ENCODE measurements around the gene P2RX6.

Gene P2RX6

GRCh38 chr22:21015466-21016006 is 571 bp downstream of the P2RX6 start:
- no peak for DNase-seq

- no peak for DNase-seq
Observed at GRCh38 chr22:21016644-21017420, 1.9 kb downstream of the P2RX6 start.

- DNase-seq, result no peak
Observed at GRCh38 chr22:21018314-21018713, 3.3 kb downstream of the P2RX6 start.

GRCh38 chr22:21020802-21021429 is 6.0 kb downstream of the P2RX6 start:
- DNase-seq, result no peak

- DNase-seq, result no peak
Observed at GRCh38 chr22:21022507-21022906, 7.5 kb downstream of the P2RX6 start.

GRCh38 chr22:21022955-21023614 is 8.1 kb downstream of the P2RX6 start:
- no peak for DNase-seq

GRCh38 chr22:21025266-21025665 is 10.3 kb downstream of the P2RX6 start:
- no peak for DNase-seq

GRCh38 chr22:21025763-21026755 is 11.1 kb downstream of the P2RX6 start:
- no peak for DNase-seq

GRCh38 chr22:21026783-21027692 is 12.1 kb downstream of the P2RX6 start:
- DNase-seq, result peak; percentile 31

- no peak for DNase-seq
Observed at GRCh38 chr22:21028277-21029251, 13.6 kb downstream of the P2RX6 start.

- DNase-seq, result no peak
Observed at GRCh38 chr22:21029486-21030025, 14.6 kb downstream of the P2RX6 start.

- no peak for DNase-seq
Observed at GRCh38 chr22:21030032-21030431, 15.1 kb downstream of the P2RX6 start.

- no peak for DNase-seq
Observed at GRCh38 chr22:21030621-21031544, 15.9 kb downstream of the P2RX6 start.

GRCh38 chr22:21031545-21032036 is 16.6 kb downstream of the P2RX6 start:
- DNase-seq, result no peak

GRCh38 chr22:21032037-21032867 is 17.3 kb downstream of the P2RX6 start, which contains the start of gene SLC7A4:
Gene SLC7A4, minus strand, starts transcription at chr22:21032561. Its CDS starts 749 bp downstream, at chr22:21031812.
- no peak for DNase-seq

- no peak for DNase-seq
Observed at GRCh38 chr22:21032868-21033688, 18.1 kb downstream of the P2RX6 start.
